Stimulated activated CD4-positive, alpha-beta T cell treated with anti-CD3 and anti-CD28 coated beads, Interleukin-1b, Interleukin-23, amount 100 ng/mL, for 48 hours (primary cell): Measurements from ENCODE around the gene ARHGAP44.

ENCODE experiments used
- DNase-seq: peaks from one replicate; pipeline ENCODE4 v3.0.0-alpha.2; 2020

Gene ARHGAP44, protein sequence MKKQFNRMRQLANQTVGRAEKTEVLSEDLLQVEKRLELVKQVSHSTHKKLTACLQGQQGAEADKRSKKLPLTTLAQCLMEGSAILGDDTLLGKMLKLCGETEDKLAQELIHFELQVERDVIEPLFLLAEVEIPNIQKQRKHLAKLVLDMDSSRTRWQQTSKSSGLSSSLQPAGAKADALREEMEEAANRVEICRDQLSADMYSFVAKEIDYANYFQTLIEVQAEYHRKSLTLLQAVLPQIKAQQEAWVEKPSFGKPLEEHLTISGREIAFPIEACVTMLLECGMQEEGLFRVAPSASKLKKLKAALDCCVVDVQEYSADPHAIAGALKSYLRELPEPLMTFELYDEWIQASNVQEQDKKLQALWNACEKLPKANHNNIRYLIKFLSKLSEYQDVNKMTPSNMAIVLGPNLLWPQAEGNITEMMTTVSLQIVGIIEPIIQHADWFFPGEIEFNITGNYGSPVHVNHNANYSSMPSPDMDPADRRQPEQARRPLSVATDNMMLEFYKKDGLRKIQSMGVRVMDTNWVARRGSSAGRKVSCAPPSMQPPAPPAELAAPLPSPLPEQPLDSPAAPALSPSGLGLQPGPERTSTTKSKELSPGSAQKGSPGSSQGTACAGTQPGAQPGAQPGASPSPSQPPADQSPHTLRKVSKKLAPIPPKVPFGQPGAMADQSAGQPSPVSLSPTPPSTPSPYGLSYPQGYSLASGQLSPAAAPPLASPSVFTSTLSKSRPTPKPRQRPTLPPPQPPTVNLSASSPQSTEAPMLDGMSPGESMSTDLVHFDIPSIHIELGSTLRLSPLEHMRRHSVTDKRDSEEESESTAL

DNA sequence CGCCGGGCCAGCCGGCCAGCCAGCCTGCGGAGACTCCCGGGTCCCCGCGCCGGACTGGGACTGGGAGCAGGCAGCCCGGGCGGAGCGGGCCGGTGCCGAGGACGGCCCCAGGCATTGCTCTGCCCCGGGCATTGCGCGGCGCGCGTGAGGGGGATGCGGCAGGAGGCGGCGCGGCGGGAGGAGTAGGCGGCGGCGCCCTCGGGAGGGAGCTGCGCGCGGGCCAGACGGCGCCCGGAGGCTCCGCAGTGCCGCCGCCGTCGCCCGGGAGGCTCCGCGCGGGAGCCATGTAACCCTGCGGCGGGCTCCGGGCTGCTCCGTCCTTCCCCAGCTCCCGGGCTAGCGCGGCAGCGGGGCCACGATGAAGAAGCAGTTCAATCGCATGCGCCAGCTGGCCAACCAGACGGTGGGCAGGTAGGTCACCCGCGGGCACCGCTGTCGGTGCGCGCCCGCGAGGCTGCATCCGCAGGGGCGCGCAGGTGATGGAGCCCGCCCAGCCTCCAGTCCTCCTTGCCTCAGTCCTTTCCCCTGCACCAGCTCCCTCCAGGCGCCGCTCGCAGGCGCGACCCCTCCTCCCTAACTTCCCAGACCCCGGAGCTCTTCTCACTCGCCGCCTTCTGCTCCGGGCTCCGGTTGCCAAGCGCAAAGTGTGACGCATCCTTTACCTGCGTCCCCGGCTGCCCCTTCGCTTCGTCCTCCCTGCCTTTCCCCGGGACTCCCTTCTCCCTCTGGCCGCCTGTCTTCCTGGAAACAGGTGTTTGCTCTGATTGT is at the start of gene ARHGAP44:
TSS of gene ARHGAP44 (plus strand) at position 18 of the 768 bp plus-strand sequence. CDS start at position 359, 341 bp downstream.
- DNase-seq, result peak; percentile 8

DNA sequence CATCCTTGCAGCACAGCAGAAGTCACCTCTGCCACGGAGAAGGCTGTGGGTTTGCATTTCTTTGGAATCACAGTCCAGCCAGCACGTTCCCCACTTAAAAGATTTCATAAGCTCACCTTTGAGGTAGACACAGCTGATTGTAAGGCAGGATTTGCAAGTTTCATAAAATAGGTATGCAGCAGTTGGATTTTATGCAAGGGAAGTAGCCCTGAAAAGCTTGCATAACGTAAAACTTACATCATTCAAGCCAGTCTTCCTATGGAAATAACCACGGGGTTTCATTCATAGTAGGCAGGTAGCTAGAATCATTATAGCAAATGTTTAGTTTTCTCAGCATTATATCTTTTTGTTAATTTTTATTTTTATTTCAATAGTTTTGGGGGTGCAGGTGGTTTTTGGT is 49.8 kb upstream of the ARHGAP44 start:
- DNase-seq, result no peak

DNA sequence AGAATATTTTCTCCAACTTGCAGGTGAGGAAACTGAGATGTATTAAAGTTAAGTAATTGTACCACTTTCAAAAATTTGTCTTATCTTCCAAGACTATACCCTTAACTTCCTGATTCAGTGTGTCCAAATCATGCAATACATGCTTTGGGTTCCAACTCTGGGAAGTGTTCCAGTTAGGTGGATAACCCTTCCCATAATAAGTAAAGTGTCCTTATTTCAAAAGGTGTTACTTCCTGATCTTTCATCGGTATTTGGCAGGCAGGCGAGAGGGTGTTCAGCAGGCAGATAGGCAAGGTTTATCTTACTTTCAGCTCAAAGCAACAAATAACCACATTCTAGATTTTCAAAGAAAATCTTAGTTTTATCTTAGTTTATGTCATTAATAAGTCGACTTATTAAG is 46.3 kb upstream of the ARHGAP44 start:
- no peak for DNase-seq

DNA sequence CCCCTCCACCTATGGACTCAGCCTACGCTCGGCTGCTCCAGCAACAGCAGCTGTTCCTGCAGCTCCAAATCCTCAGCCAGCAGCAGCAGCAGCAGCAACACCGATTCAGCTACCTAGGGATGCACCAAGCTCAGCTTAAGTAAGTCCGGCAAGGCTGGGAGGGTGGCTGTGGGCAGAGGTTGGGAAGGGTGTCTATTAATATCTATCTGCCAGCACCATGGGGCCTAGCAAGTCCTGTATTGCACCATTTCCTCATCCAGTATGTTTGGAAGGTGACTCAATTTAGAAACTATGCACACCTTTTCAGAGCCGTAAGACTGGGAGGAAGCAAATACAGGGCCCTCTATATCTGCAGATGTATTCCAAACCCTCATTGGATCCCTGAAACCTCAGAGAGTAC is 45.0 kb upstream of the ARHGAP44 start:
- no peak for DNase-seq

DNA sequence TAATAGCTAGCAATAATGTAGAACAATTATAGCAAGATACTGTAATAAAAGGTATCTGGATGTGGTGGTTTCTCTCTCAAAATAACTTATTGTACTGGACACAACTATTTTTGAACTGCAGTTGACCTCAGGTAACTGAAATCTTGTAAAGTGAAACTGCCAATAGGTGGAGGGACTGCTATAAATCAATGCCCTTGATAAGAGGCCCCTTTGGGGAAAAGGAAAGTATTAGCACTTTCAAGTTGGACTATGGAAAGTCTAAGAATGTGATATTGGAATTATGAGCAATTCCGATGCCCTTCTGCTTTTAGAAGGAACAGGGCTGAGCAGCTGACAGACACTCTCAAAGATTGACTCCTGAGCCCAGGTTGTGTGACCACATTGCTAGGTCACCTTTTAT is 44.5 kb upstream of the ARHGAP44 start:
- DNase-seq, result no peak

DNA sequence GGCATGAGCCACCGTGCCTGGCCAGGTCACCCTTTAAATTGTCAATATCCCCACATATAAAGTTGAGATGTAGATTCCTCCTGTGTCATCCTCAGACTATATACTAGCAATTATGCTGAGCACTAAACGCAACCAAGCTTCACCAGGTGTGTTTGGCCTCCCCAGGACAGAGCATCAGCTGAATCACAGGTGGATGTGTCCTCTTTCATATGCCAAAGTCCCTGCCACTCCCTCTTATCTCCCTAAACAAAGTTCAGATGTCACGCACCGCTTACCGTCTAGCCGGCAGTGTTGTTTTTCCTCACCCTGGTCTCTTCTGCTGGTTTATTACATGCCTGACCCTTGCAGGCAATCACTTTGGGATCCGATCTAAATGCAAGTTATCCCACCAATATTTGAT is 43.8 kb upstream of the ARHGAP44 start:
- no peak for DNase-seq

DNA sequence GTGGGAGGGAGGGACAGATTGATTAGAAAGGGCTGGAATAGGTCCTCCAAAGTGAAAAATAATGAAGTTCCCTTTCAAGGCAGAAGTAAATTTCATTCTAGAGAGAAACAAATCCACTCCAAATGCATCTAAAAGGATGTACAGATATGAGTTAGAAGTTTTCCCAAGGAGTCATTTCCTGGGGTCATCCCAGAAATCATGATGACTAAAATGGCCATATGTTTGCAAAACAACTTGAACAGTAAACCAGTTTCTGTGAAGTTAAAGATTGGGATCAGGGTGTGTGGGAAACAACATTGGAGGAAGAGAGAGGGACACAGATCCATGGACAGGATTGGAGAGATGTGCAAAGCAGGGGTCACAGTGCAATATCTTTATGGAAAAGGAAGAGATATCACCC is 32.5 kb upstream of the ARHGAP44 start:
- DNase-seq, result no peak

DNA sequence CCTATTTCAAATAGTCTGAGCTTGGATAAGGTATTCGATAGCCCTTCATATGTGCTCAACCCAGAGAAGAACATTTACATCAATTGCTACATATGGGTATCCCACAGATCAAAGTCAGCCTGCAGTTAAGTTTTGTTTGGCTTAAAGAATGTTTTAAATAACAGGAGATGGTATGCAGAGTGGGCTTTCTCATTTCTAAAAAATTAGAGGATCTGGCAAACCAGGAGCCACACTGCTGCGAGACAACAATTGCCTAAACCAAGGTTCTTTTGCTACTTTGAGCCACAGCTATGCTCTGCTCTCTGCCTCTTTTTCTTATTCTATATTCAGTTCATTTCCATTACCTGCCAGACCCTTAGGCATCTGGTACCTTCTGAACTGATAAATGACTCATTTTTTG is 30.2 kb upstream of the ARHGAP44 start:
- DNase-seq, result no peak

DNA sequence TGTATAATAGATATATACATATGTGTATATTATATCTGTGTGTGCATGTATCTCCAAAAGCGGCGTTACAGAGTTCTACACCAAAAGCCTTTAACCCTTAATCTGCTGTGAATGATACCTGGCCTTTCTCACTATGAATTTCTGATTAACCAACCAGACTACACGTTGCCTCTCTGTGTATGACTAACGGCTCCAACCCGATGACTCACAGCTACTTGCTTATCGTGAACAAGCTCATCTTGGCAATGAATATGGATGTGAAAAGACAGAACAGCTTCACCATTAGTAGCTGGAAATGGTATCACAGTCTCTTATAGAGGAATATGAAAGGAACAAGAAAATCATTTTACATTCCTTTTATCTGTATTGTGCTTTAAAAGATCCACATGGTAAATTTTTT is 23.8 kb upstream of the ARHGAP44 start:
- DNase-seq, result no peak

DNA sequence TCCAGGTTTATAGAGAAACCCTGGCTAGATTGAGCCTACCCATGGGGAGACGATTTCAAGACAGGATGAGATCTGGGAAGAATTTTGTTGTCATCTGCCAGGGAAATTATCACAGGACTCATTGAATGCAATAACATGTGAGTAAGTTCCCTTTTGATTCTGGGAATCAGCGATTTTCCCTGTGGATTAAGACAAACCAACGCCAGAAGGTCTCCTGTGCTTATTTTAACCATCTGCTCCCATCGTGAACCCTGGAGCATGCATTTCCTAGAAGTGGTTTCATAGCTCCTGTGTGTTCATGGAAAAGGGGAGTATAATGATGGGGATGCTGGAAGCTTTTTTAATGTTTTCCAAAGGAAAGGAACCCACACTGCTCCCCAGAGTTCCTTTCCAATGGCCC is 21.0 kb upstream of the ARHGAP44 start:
- no peak for DNase-seq

DNA sequence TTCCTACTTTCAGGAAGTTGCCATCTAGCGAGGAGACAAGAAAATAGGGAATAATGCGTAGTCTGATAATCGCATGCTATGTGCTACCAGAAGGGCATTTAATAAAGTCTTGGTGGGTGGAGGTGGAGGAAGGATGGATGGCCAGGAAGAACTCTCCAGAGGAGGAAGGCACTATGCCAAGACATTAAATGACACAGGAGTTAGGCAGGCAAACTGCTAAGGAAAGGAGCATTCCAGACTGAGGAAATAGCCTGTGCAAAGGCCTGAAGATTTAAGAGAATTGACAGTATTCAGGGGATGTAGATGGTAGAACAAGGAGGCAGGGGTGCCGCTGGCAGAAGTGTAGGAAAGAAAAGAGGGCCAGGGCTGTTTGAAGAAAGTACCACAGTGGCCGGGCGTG is 19.3 kb upstream of the ARHGAP44 start:
- DNase-seq, result no peak

DNA sequence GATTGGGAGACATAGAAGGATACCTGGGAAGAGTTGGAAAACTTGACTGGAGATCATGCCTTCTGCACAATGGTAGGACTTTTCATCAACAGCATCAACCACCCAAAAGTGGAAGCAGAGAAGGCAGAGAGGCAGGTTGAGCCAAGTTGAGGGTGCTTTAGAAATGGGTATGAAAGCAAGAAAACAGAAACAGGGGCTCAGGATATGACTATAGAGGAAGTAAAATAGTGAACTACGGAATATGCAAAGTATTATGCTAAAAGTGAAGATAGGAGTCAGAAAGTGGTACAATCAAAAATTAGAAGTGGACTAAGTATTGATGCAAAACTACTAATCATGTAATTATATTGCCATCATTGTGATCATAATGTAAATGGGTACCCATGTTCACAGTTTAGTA is 16.1 kb upstream of the ARHGAP44 start:
- DNase-seq, result no peak

DNA sequence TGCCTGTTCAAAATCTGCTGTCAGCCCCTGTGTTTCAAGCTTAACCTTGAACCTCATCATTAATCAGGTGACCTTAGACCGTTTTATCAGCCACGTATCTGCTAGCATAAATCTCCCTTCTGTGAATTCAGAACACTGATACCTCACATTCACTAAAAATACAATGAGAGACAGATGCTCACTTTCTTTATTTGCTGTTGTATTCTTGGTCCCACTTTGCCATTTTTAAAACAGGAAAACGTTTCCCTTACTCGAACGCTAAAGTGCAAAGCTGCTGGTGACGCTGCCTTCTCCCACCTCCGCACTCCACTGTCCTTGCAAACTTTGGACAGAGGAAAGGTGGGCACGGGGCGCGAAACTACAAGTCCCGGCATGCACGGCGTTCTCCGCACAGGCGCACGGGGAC is 220 bp upstream of the ARHGAP44 start:
- no peak for DNase-seq

DNA sequence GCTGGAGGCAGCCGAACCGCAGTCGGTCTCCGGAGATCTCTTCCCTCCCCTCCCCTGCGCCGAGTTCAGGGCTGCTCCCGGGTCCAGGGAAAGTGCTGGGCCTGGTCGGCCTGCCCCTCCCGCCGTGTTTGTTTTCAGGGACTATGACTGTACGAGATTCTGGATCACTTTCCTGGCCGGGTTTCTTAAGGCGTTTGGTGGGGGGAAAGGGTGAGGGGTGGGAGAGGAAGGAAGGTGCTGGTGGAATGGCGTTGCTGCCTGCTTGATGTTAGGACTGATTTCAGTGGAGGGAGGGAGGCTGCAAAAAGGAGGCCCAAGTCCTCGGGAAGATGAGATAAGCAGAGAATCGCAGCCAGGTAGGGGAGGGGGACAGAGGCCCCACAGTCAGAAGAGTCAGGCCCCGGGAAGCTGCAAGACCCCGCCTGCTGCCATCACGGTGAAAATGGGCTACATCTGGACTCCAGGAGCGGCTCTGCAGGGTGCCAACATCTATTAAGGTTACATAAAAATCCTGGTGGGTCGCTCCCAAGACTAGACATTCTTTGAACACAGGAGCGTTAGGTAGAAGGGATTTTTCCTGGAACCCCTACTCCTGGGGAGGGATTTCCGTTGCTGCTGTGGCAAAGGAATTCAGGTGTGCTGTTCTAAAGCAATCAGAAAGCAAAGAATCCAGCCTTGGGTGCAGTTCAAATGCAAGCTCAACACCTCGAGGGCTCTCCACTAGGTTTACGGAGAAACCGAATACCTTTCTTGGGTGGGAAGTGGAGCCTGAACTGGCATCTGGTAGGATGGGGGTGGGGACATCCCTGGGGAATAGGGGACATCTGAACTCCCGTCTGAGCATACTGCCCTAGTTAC is 1.2 kb downstream of the ARHGAP44 start:
- no peak for DNase-seq

DNA sequence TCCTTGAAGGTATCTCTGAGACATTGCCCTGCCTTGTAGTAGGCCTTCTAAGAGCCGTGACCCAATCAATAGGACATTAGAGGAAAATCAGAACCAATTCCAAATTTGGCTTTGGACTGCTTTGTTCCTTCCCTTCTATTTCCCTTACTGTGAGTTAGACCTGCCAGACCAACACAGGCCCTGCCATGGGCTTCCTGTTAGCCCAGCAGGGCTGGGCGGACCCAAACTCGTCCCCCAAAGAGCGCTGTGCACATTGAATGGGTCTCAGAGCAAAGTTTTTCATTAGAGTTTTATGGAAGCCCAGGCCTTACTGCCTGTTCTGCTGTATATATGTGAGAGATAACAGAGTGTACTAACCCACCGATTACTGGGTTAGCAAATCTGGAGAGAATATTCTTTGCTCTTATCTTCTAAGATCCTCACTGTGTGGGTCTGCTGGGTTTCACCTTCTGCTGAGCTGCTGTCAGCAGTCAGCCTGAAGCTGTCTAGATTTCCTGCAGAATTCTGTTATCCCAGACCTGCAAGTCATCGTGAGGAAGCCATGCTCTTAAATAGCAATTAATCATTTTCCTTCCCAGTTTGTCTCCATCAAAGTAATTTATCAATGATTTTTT is 5.7 kb downstream of the ARHGAP44 start:
- DNase-seq, result no peak

DNA sequence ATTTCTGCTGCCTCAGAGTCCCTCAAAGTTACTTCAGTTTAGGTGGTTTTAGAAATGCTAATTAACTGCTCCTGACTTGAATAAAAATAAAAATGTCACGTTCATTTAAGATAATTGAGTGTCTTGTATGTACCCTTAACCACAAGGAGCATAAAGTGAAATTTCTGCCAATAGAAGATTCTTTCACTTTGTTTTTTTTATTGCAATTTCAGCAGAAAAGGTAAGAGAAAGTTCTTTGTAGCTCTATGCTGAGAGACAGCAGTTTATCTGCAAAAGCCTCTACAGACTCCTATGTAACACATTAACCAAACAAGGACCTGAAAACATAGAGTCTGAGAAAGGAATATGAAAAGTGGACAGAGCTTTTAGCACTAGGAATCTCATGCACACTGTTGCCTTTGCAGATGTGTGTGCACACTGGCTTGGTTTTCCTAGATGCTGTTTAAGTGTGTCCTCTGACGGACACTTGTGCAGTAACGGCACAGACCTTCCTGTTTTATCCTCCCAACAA is 11.6 kb downstream of the ARHGAP44 start:
- no peak for DNase-seq

DNA sequence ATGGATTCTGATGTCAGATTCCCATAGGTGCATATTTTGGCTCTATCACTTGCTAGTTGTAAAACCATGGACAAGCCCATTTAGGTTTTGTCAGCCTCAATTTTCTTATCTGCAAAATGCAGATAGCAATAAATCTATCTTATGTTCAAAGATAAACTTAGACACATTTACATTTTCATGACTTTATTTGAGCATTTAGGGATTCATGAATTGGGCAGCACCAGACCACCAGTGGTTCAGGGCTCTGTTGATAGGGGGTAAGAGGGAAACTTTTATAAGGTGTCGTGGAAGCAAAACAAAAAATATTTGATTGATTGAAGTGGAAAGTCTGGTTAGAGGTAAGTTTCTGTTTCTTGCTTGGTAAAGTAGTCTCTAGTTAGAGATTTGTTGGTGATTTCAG is 17.3 kb downstream of the ARHGAP44 start:
- no peak for DNase-seq

DNA sequence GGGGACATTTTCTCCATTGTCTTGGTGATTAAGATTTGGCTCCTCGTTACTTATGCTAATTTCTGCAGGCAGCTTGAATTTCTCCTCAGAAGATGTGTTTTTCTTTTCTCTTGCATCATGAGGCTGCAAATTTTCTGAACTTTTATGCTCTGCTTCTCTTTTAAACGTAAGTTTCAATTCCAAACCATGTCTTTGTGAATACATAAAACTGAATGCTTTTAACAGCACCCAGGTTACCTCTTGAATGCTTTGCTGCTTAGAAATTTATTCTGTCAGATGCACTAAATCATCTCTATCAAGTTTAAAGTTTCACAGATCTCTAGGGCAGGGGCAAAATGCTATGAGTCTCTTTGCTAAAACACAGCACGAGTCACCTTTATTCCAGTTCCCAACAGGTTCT is 19.4 kb downstream of the ARHGAP44 start:
- DNase-seq, result no peak

DNA sequence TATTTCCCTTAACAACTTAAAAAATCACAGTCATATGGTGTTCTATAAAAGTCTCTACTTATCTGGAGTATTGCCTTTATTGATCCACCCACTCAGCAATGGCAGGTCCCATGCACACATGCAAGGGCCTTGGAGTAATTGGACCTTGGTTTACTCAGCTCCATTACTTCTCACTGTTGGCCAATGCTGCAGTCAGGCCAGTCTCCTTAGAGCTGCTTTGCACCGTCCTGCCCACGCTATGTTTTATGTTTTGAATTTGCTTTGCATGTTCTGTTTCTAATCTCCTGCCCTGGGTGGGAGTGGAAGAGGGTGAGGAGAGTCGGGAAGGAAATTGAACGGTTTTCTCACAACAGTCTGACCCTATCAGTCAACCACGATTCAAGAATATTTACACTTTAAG is 23.6 kb downstream of the ARHGAP44 start:
- DNase-seq, result no peak

DNA sequence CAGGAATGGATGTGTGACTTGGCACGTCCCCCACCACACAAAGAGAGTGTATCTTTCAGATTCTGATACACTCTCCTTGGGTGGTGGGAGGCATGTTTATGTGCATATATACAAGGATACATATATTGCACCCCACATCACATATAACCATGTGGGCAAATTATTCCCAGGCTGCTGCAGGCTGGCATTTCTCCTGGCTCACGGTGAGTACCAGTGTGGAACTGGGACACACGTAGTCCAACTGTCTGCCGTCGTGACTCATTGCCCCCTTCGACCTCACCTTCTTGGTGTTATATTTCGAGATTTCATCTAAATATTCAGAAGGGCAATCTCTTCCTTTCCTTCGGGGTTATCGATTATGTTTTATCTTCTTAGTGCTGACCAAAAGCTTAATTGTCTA is 24.4 kb downstream of the ARHGAP44 start:
- DNase-seq, result no peak

DNA sequence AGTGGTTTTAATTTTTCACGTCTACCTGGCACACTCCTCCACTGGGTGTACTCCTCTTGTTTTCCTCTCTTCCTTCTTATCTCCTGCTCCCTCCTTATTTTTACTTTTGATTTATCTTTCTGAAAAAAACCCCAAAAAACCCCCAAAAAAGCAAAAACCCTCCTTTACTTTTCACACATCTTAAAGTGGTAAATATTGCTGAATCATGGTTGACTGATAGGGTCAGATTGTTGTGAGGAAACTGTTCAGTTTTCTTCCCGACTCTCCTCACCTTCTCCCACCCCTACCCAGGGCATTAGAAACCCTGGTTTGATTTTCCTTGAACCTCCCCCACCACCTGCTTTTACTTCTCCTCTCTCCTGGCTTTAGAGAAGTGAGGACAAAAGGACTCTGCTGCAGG is 25.4 kb downstream of the ARHGAP44 start:
- DNase-seq, result no peak

DNA sequence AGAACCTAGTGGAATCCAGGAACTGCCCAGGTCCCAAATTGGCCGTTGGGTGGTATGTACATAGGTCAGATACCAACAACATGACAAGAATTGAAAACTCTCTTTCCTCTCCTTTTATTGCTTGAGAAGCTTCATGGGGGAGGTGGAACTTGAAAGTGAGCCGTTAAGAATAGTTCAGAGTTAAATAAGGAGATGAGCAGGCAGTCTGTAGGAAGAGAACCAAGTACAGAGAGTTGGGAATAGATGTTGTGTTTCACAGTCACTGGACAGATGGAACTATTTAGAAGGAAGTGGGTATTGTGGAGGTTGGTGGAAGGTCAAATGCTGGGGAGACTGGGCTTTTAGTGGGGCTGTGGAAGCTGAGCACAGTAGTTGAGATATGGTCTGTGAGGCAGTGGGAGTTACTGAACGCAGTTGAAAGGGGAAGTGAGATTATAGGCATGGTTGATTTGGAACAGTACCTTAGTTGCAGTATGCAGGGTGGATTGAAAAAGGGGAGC is 26.4 kb downstream of the ARHGAP44 start:
- DNase-seq, result no peak
